ENCODE data around the gene LRRC36.

The LRRC36 gene

GRCh38 chr16:67279296-67280089, 47.1 kb upstream of the LRRC36 start, which contains the start of gene PLEKHG4:
Gene PLEKHG4, plus strand, starts transcription at chr16:67279532. Its CDS starts 513 bp downstream, at chr16:67280045.
- Histone ChIP-seq H3K4me1 (no peaks in the 10 kb centered on the region), H3K27me3 (no peaks in the 10 kb centered on the region), H3K9me3 (no peaks in the 10 kb centered on the region), H3K4me3 (ENCODE audit: low read depth, low read length) (peak within 1 kb of the TSS; percentile 59), H3K36me3 (no peaks in the 10 kb centered on the region; the same call in 1 of the 2 replicates)
- TF ChIP-seq CTCF (IDR thresholded peaks at IDR 0.05; ENCODE audit: low read depth, low read length), result peak; percentile 40
- peak; percentile 74 for DNase-seq

GRCh38 chr16:67280090-67281015, 46.3 kb upstream of the LRRC36 start:
- no peak overlapping the region for H3K4me3 ChIP-seq (ENCODE audit: low read depth, low read length)
- H3K36me3 ChIP-seq, result no peaks in the 10 kb centered on the region; the same call in 1 of the 2 replicates
- DNase-seq, result no peak
- no peaks in the 10 kb centered on the region for H3K4me1 ChIP-seq
- H3K27me3 ChIP-seq, result no peaks in the 10 kb centered on the region
- TF ChIP-seq CTCF (IDR thresholded peaks at IDR 0.05; ENCODE audit: low read depth, low read length), result no peak
- no peaks in the 10 kb centered on the region for H3K9me3 ChIP-seq

GRCh38 chr16:67281536-67282446, 44.8 kb upstream of the LRRC36 start:
- no peak for DNase-seq
- no peaks in the 10 kb centered on the region for H3K4me1 ChIP-seq
- no peak overlapping the region for H3K4me3 ChIP-seq (ENCODE audit: low read depth, low read length)
- H3K9me3 ChIP-seq, result no peaks in the 10 kb centered on the region
- no peak for TF ChIP-seq CTCF (IDR thresholded peaks at IDR 0.05; ENCODE audit: low read depth, low read length)
- H3K27me3 ChIP-seq, result no peaks in the 10 kb centered on the region
- H3K36me3 ChIP-seq, result no peaks in the 10 kb centered on the region; the same call in 1 of the 2 replicates

GRCh38 chr16:67282447-67282805, 44.2 kb upstream of the LRRC36 start:
- DNase-seq, result no peak
- H3K4me3 ChIP-seq (ENCODE audit: low read depth, low read length), result no peak overlapping the region
- no peaks in the 10 kb centered on the region for H3K27me3 ChIP-seq
- TF ChIP-seq CTCF (IDR thresholded peaks at IDR 0.05; ENCODE audit: low read depth, low read length), result no peak
- no peaks in the 10 kb centered on the region for H3K4me1 ChIP-seq
- no peaks in the 10 kb centered on the region for H3K36me3 ChIP-seq
- H3K9me3 ChIP-seq, result no peaks in the 10 kb centered on the region

GRCh38 chr16:67283039-67283825, 43.4 kb upstream of the LRRC36 start:
- TF ChIP-seq CTCF (IDR thresholded peaks at IDR 0.05; ENCODE audit: low read depth, low read length), result no peak
- Histone ChIP-seq H3K36me3 (no peaks in the 10 kb centered on the region), H3K27me3 (no peaks in the 10 kb centered on the region), H3K4me1 (no peaks in the 10 kb centered on the region), H3K9me3 (no peaks in the 10 kb centered on the region), H3K4me3 (ENCODE audit: low read depth, low read length) (no peak overlapping the region)
- no peak for DNase-seq
